Regular cardiac myocyte (primary cell): ENCODE results near the gene SFTPA2. TPM values are rescaled to one million over a fixed set of nuclear protein-coding genes. Genes with fewer than 3 reads are reported as not detected.

Experiments
- total RNA-seq: library from RNA; depleted of rRNA; stranded (reverse); fragments of >200 nt; gene quantifications from 2 replicates; pipeline ENCODE4 v1.2.3, GENCODE V29; 2014

SFTPA2 gene
- total RNA-seq: not detected in 2 replicates

DNA sequence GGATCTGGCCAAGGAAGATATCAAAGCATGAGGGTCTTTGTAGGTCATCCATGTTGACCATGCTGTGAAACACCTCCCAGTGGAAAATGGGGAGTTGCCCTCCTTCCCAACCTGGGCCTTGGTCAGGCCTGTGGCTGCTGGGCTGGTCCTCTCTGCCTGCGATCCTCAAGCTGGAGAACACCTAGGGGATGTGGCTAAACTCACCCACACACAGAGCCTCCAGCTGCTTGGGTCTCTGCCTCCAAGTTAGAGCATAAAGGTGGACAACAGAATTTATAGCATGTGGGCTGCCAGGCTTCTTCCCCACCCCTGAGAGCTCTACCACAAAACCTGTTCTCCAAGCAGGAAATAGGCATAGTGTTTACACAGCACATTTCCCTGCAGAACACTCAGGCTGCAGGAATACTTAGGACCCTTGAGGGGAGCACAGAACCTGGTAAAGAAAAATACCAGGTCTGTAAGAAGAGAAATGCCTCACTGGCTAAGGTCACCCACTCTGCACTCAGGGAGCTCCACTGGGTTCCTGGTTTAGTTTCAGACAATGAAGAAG is at the start of gene SFTPA2:
TSS of gene SFTPA2 (minus strand) at position 248 of the 550 bp plus-strand sequence. CDS start 924 bp downstream, outside the sequence.

GRCh38 chr10:79511891-79512583 is 48.2 kb downstream of the SFTPA2 start, which contains the start of gene EIF5AL1:
EIF5AL1 (plus strand) TSS chr10:79512533; CDS start chr10:79512650, 117 bp downstream.

Other genes with a start within 250 kb of the SFTPA2 start
- 31.3 and 40.8 TPM in 2 replicates for gene PPIF, start 212.9 kb downstream of the SFTPA2 start, total RNA-seq
- gene ZCCHC24, start 114.8 kb downstream of the SFTPA2 start, total RNA-seq: 11.6 and 15.0 TPM in 2 replicates
- 0.28 and 0.77 TPM in 2 replicates for gene EIF5AL1, start 47.9 kb downstream of the SFTPA2 start, total RNA-seq
- not detected in 2 replicates for gene SFTPA1, start 50.5 kb upstream of the SFTPA2 start, total RNA-seq
- 0.19 and 0.28 TPM in 2 replicates for gene NUTM2B, start 142.8 kb upstream of the SFTPA2 start, total RNA-seq